ENCODE measurements around the gene PTTG2.

DNA sequence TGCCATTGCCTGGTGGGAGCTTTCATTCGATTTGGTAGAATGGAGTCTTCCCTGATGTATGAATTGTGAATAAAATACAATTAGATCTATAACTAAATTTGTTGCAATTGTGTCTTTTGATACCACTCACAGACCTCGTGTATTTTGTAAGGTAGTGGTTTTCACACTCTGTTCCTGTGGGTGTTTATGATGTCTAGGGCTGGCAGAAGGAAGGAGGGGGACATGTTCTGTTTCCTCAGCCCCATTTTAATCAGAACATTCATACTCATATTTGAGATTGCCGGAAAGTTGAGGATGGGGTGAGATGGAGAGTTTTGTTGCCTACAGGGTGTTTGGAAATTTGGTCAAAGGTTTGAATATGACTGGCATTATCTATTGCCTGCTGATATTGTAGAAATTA is 42.9 kb downstream of the PTTG2 start:
- TF ChIP-seq, protein P1, sequence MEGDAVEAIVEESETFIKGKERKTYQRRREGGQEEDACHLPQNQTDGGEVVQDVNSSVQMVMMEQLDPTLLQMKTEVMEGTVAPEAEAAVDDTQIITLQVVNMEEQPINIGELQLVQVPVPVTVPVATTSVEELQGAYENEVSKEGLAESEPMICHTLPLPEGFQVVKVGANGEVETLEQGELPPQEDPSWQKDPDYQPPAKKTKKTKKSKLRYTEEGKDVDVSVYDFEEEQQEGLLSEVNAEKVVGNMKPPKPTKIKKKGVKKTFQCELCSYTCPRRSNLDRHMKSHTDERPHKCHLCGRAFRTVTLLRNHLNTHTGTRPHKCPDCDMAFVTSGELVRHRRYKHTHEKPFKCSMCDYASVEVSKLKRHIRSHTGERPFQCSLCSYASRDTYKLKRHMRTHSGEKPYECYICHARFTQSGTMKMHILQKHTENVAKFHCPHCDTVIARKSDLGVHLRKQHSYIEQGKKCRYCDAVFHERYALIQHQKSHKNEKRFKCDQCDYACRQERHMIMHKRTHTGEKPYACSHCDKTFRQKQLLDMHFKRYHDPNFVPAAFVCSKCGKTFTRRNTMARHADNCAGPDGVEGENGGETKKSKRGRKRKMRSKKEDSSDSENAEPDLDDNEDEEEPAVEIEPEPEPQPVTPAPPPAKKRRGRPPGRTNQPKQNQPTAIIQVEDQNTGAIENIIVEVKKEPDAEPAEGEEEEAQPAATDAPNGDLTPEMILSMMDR (conservative IDR thresholded peaks at IDR 0.05; ENCODE audit: low read length), result no peak
- TF ChIP-seq EZH2phosphoT487 (IDR thresholded peaks at IDR 0.05; ENCODE audit: borderline replicate concordance), result no peak

All from Loucy (cell line).